ENCODE results near the gene LARP4B. TPM values are rescaled to one million over a fixed set of nuclear protein-coding genes. Genes with fewer than 3 reads are reported as not detected.

LARP4B gene
- total and polyA plus RNA-seq, 2 experiments from 2014 or later, result 18.3 to 52.3 TPM

DNA sequence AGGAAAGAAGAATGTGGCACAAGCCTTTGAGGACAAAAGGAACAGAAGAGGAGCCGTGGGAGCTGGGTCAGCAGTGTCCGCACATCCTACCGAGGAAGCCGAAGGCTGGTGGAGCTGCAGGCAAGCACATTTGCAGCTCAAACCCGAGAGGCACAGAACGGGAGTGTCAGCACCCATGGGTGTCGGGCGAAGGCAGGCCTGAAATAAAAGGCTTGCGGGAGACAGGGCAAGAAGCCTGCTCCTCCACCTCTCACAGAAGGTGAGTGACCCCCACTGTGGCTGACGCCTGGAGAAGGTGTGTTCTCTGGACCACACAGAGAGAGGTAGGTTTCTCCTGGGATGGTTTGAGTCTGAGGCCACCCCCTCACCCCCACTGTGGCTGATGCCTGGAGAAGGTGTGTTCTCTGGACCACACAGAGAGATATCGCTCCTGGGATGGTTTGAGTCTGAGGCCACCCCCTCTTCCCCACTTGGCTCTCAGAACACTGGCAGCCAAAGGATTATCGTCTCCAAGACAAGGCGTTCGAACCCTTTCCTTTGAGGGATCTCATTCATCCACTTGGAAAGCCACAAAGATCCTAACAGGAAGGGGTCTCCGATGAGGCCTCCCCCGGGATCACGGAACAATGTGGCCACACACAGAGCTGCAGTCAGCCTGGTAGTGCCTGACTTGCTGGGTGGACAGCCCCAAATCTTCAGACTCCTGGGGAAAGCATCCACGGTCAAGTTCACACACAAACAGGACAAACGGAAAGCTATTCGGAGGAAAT lies 35.1 kb upstream of the LARP4B start (continued):
- TF ChIP-seq, protein P1, sequence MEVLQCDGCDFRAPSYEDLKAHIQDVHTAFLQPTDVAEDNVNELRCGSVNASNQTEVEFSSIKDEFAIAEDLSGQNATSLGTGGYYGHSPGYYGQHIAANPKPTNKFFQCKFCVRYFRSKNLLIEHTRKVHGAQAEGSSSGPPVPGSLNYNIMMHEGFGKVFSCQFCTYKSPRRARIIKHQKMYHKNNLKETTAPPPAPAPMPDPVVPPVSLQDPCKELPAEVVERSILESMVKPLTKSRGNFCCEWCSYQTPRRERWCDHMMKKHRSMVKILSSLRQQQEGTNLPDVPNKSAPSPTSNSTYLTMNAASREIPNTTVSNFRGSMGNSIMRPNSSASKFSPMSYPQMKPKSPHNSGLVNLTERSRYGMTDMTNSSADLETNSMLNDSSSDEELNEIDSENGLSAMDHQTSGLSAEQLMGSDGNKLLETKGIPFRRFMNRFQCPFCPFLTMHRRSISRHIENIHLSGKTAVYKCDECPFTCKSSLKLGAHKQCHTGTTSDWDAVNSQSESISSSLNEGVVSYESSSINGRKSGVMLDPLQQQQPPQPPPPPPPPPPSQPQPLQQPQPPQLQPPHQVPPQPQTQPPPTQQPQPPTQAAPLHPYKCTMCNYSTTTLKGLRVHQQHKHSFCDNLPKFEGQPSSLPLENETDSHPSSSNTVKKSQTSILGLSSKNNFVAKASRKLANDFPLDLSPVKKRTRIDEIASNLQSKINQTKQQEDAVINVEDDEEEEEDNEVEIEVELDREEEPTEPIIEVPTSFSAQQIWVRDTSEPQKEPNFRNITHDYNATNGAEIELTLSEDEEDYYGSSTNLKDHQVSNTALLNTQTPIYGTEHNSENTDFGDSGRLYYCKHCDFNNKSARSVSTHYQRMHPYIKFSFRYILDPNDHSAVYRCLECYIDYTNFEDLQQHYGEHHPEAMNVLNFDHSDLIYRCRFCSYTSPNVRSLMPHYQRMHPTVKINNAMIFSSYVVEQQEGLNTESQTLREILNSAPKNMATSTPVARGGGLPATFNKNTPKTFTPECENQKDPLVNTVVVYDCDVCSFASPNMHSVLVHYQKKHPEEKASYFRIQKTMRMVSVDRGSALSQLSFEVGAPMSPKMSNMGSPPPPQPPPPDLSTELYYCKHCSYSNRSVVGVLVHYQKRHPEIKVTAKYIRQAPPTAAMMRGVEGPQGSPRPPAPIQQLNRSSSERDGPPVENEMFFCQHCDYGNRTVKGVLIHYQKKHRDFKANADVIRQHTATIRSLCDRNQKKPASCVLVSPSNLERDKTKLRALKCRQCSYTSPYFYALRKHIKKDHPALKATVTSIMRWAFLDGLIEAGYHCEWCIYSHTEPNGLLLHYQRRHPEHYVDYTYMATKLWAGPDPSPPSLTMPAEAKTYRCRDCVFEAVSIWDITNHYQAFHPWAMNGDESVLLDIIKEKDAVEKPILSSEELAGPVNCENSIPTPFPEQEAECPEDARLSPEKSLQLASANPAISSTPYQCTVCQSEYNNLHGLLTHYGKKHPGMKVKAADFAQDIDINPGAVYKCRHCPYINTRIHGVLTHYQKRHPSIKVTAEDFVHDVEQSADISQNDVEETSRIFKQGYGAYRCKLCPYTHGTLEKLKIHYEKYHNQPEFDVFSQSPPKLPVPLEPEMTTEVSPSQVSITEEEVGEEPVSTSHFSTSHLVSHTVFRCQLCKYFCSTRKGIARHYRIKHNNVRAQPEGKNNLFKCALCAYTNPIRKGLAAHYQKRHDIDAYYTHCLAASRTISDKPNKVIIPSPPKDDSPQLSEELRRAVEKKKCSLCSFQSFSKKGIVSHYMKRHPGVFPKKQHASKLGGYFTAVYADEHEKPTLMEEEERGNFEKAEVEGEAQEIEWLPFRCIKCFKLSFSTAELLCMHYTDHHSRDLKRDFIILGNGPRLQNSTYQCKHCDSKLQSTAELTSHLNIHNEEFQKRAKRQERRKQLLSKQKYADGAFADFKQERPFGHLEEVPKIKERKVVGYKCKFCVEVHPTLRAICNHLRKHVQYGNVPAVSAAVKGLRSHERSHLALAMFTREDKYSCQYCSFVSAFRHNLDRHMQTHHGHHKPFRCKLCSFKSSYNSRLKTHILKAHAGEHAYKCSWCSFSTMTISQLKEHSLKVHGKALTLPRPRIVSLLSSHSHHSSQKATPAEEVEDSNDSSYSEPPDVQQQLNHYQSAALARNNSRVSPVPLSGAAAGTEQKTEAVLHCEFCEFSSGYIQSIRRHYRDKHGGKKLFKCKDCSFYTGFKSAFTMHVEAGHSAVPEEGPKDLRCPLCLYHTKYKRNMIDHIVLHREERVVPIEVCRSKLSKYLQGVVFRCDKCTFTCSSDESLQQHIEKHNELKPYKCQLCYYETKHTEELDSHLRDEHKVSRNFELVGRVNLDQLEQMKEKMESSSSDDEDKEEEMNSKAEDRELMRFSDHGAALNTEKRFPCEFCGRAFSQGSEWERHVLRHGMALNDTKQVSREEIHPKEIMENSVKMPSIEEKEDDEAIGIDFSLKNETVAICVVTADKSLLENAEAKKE (CRISPR knock-in tag; IDR thresholded peaks at IDR 0.05), result no peak
- TF ChIP-seq EZH2phosphoT487 (IDR thresholded peaks at IDR 0.05; ENCODE audit: unreplicated experiment), result no peak
- TF ChIP-seq ZNF114 (CRISPR knock-in tag; IDR thresholded peaks at IDR 0.05), result no peak
- no peak for TF ChIP-seq CREB1 (CRISPR knock-in tag; IDR thresholded peaks at IDR 0.05; ENCODE audit: low read depth)
- TF ChIP-seq STAT1 (IDR thresholded peaks at IDR 0.05; ENCODE audit: unreplicated experiment), result no peak
- TF ChIP-seq POLR2AphosphoS5 (IDR thresholded peaks at IDR 0.05; ENCODE audit: low read depth), result no peak
- no peak for TF ChIP-seq ZNF331 (CRISPR knock-in tag; IDR thresholded peaks at IDR 0.05; ENCODE audit: low read depth)
- TF ChIP-seq, protein P2, sequence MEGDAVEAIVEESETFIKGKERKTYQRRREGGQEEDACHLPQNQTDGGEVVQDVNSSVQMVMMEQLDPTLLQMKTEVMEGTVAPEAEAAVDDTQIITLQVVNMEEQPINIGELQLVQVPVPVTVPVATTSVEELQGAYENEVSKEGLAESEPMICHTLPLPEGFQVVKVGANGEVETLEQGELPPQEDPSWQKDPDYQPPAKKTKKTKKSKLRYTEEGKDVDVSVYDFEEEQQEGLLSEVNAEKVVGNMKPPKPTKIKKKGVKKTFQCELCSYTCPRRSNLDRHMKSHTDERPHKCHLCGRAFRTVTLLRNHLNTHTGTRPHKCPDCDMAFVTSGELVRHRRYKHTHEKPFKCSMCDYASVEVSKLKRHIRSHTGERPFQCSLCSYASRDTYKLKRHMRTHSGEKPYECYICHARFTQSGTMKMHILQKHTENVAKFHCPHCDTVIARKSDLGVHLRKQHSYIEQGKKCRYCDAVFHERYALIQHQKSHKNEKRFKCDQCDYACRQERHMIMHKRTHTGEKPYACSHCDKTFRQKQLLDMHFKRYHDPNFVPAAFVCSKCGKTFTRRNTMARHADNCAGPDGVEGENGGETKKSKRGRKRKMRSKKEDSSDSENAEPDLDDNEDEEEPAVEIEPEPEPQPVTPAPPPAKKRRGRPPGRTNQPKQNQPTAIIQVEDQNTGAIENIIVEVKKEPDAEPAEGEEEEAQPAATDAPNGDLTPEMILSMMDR (conservative IDR thresholded peaks at IDR 0.05; ENCODE audit: low read depth in 2 of 2), result no peak
- no peak for TF ChIP-seq NANOG (IDR thresholded peaks at IDR 0.05; ENCODE audit: borderline replicate concordance)
- no peak for TF ChIP-seq JUNB (IDR thresholded peaks at IDR 0.05; ENCODE audit: unreplicated experiment)
- TF ChIP-seq, protein P3, sequence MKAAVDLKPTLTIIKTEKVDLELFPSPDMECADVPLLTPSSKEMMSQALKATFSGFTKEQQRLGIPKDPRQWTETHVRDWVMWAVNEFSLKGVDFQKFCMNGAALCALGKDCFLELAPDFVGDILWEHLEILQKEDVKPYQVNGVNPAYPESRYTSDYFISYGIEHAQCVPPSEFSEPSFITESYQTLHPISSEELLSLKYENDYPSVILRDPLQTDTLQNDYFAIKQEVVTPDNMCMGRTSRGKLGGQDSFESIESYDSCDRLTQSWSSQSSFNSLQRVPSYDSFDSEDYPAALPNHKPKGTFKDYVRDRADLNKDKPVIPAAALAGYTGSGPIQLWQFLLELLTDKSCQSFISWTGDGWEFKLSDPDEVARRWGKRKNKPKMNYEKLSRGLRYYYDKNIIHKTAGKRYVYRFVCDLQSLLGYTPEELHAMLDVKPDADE (IDR thresholded peaks at IDR 0.05), result no peak
